H9 (cell line): ENCODE data around the gene ASF1B. TPM values are rescaled to one million over a fixed set of nuclear protein-coding genes. Genes with fewer than 3 reads are reported as not detected.
A peak's percentile ranks its signal among the peaks of the same experiment; 100 is the strongest.
"Not testable (repeated sequence)": the region's sequence is repeated elsewhere in the genome, so short reads cannot be mapped to it uniquely, and the experiment has no call there.

ENCODE experiments used
- DNase-seq: peaks from one replicate; pipeline ENCODE4 v3.0.0-alpha.2; 2017
- H2AFZ ChIP-seq: one replicate; pipeline ENCODE4 v1.6.1; 2013; ENCODE audit warnings: mild to moderate bottlenecking, low read length, control low read depth, moderate library complexity
- H2AK5ac ChIP-seq: 2 replicates; pipeline ENCODE4 v1.6.1; 2013; ENCODE audit warnings: low read length, control low read depth, mixed read lengths; ENCODE audit not compliant: insufficient read length
- H2BK120ac ChIP-seq: one replicate; pipeline ENCODE4 v1.6.1; 2013; ENCODE audit warnings: low read depth, mild to moderate bottlenecking, low read length, control low read depth, inconsistent platforms; ENCODE audit not compliant: poor library complexity, severe bottlenecking
- H2BK12ac ChIP-seq: 2 replicates; pipeline ENCODE4 v1.6.1; 2013; ENCODE audit warnings: low read length, control low read depth, mixed read lengths, low read depth; ENCODE audit not compliant: insufficient read length
- H2BK15ac ChIP-seq: 2 replicates; pipeline ENCODE4 v1.6.1; 2013; ENCODE audit warnings: low read depth, low read length, control low read depth
- H2BK20ac ChIP-seq: one replicate; pipeline ENCODE4 v1.6.1; 2013; ENCODE audit warnings: low read depth, mild to moderate bottlenecking, low read length, control low read depth, inconsistent platforms; ENCODE audit not compliant: poor library complexity, severe bottlenecking
- H2BK5ac ChIP-seq: 2 replicates; pipeline ENCODE4 v1.6.1; 2013; ENCODE audit warnings: low read length, control low read depth, mixed read lengths; ENCODE audit not compliant: insufficient read length
- H3K14ac ChIP-seq: 2 replicates; pipeline ENCODE4 v1.6.1; 2013; ENCODE audit warnings: low read length, control low read depth; ENCODE audit not compliant: insufficient read depth
- H3K18ac ChIP-seq: 2 replicates; pipeline ENCODE4 v1.6.1; 2013; ENCODE audit warnings: low read depth, mild to moderate bottlenecking, mixed read lengths, low read length, control low read depth; ENCODE audit not compliant: insufficient read length
- H3K23ac ChIP-seq: 2 replicates; pipeline ENCODE4 v1.6.1; 2013; ENCODE audit warnings: low read length, control low read depth, mixed read lengths, low read depth; ENCODE audit not compliant: insufficient read length
- H3K23me2 ChIP-seq: 2 replicates; pipeline ENCODE4 v1.6.1; 2013; ENCODE audit warnings: low read depth, mild to moderate bottlenecking, mixed read lengths, low read length, control low read depth; ENCODE audit not compliant: insufficient read length, poor library complexity, severe bottlenecking
- H3K27ac ChIP-seq: 2 replicates; pipeline ENCODE4 v1.5.1; 2013; ENCODE audit warnings: low read length, control low read depth, mixed read lengths, low read depth; ENCODE audit not compliant: insufficient read length
- H3K27me3 ChIP-seq: 2 replicates; pipeline ENCODE4 v1.6.1; 2013; ENCODE audit warnings: low read length, control low read depth, inconsistent platforms; ENCODE audit not compliant: insufficient read depth
- H3K4ac ChIP-seq: 2 replicates; pipeline ENCODE4 v1.6.1; 2013; ENCODE audit warnings: low read depth, mild to moderate bottlenecking, control low read depth, inconsistent platforms, low read length, moderate library complexity
- H3K4me1 ChIP-seq: 2 replicates; pipeline ENCODE4 v1.6.1; 2013; ENCODE audit warnings: low read length, control low read depth, inconsistent platforms; ENCODE audit not compliant: insufficient read depth
- H3K4me2 ChIP-seq: 2 replicates; pipeline ENCODE4 v1.6.1; 2013; ENCODE audit warnings: low read length, control low read depth, mixed read lengths; ENCODE audit not compliant: insufficient read length, insufficient read depth
- H3K56ac ChIP-seq: 2 replicates; pipeline ENCODE4 v1.6.1; 2013; ENCODE audit warnings: low read depth, mild to moderate bottlenecking, mixed read lengths, low read length, control low read depth; ENCODE audit not compliant: insufficient read length
- H3K79me1 ChIP-seq: 2 replicates; pipeline ENCODE4 v1.6.1; 2013; ENCODE audit warnings: low read depth, mild to moderate bottlenecking, moderate library complexity, low read length, control low read depth, inconsistent platforms; ENCODE audit not compliant: insufficient read depth, poor library complexity, severe bottlenecking
- H3K79me2 ChIP-seq: 2 replicates; pipeline ENCODE4 v1.6.1; 2013; ENCODE audit warnings: low read length, control low read depth, inconsistent platforms; ENCODE audit not compliant: insufficient read depth
- H3K9ac ChIP-seq: 2 replicates; pipeline ENCODE4 v1.6.1; 2013; ENCODE audit warnings: low read length, control low read depth, mixed read lengths; ENCODE audit not compliant: insufficient read length; ENCODE audit errors: extremely low read depth
- H3K9me3 ChIP-seq: one replicate; pipeline ENCODE4 v1.6.1; 2013; ENCODE audit warnings: low read depth, low read length, inconsistent platforms; ENCODE audit not compliant: control insufficient read depth
- H3T11ph ChIP-seq: one replicate; pipeline ENCODE4 v1.6.1; 2013; ENCODE audit warnings: mild to moderate bottlenecking, low read length, control low read depth, inconsistent platforms
- H4K20me1 ChIP-seq: one replicate; pipeline ENCODE4 v1.6.1; 2013; ENCODE audit not compliant: control insufficient read depth, insufficient read length, insufficient read depth
- H4K5ac ChIP-seq: 2 replicates; pipeline ENCODE4 v1.6.1; 2013; ENCODE audit warnings: low read depth, mild to moderate bottlenecking, mixed read lengths, low read length, control low read depth; ENCODE audit not compliant: insufficient read length
- H4K8ac ChIP-seq: replicated peaks from 2 replicates; pipeline ENCODE4 v1.6.1; 2013; ENCODE audit warnings: low read length, control low read depth, mixed read lengths, low read depth; ENCODE audit not compliant: insufficient read length
- H4K91ac ChIP-seq: 2 replicates; pipeline ENCODE4 v1.6.1; 2013; ENCODE audit warnings: low read depth, mild to moderate bottlenecking, moderate library complexity, mixed read lengths, low read length, control low read depth; ENCODE audit not compliant: insufficient read length
- H3K27ac Mint-ChIP-seq, 3 experiments: 2 replicates in 2 of 3; 3 replicates in 1 of 3; pipeline ENCODE4 v1.8.0; 2020 to 2021; ENCODE audit warnings: mixed read lengths in 3 of 3, mild to moderate bottlenecking in 1 of 3, moderate library complexity in 1 of 3
- H3K27me3 Mint-ChIP-seq: 2 replicates; pipeline ENCODE4 v1.8.0; 2021; ENCODE audit warnings: low read depth, mild to moderate bottlenecking, moderate library complexity, mixed read lengths
- H3K36me3 Mint-ChIP-seq, 3 experiments: 2 replicates in 2 of 3; 3 replicates in 1 of 3; pipeline ENCODE4 v1.8.0; 2020 to 2021; ENCODE audit warnings: low read depth in 3 of 3, mixed read lengths in 3 of 3; ENCODE audit not compliant: insufficient read depth in 1 of 3
- H3K4me1 Mint-ChIP-seq, 2 experiments: 2 replicates each; pipeline ENCODE4 v1.8.0; 2020; ENCODE audit warnings: mixed read lengths in 2 of 2
- H3K4me3 Mint-ChIP-seq, 2 experiments: 2 replicates in 1 of 2; 3 replicates in 1 of 2; pipeline ENCODE4 v1.8.0; 2020 to 2021; ENCODE audit warnings: mild to moderate bottlenecking in 2 of 2, mixed read lengths in 2 of 2, moderate library complexity in 1 of 2
- H3K9me3 Mint-ChIP-seq, 2 experiments: 2 replicates in 1 of 2; 3 replicates in 1 of 2; pipeline ENCODE4 v1.8.0; 2020; ENCODE audit warnings: mild to moderate bottlenecking in 2 of 2, mixed read lengths in 2 of 2, moderate library complexity in 1 of 2
- CTCF ChIP-seq: fragments of 200-600 bp; sonication (generic); conservative IDR thresholded peaks from 3 replicates; pipeline ENCODE4 v1.8.0; 2021; ENCODE audit warnings: antibody characterized with exemption, mild to moderate bottlenecking
- WGBS: extraction: QIAGEN DNeasy Blood & Tissue Kit; methylation state at CpG from one replicate; pipeline ENCODE4 v1.1.7; 2013; ENCODE audit warnings: missing lambda C conversion rate, low lambda C conversion rate, mixed read lengths; ENCODE audit not compliant: insufficient read length; ENCODE audit errors: extremely low coverage; 5-methylcytosine and 5-hydroxymethylcytosine counted together
- long read RNA-seq: library from polyadenylated mRNA; unstranded; transcript quantifications from one replicate; pipeline ENCODE4 v2.0.0, GENCODE V29; 2020
- total RNA-seq: library from RNA; stranded (reverse); gene quantifications from 2 replicates; pipeline ENCODE4 v1.2.1, GENCODE V29; 2021

ASF1B gene
- total RNA-seq, result 46.6 and 46.8 TPM in 2 replicates
- long read RNA-seq, transcript ASF1B-201 (4 exons, 2,059 nt), result major isoform, 438 of 458 reads
- long read RNA-seq, transcript ASF1B-203 (3 exons, 587 nt), result minor isoform, 5 of 458 reads
- long read RNA-seq, partial matches to known transcripts, result 2 of 458 reads
- long read RNA-seq, other reads (novel, unspliced or antisense), result 7 of 458 reads

- WGBS, result no CpG with 5 or more reads among the region's 78 CpGs
- peaks cover 9% of the 10 kb centered on the region for H3K23me2 ChIP-seq
- Mint-ChIP-seq H3K4me3 (peak within 1 kb of the TSS; percentile 84 to 94), H3K27ac (peak within 1 kb of the TSS; percentile 88 to 99 (median 97)), H3K27me3 (no peaks in the 10 kb centered on the region), H3K9me3 (no peaks in the 10 kb centered on the region), H3K36me3 (peaks cover 12 to 21% (median 18%) of the 10 kb centered on the region in 3 experiments; a peak in 6 of 7 replicates), H3K4me1 (peaks cover 16 to 22% of the 10 kb centered on the region in 2 experiments)
- H2BK12ac ChIP-seq, result no peak within 1 kb of the TSS
- peak within 1 kb of the TSS; percentile 77 for H3K4me2 ChIP-seq
- H4K5ac ChIP-seq, result no peak within 1 kb of the TSS
- peak; percentile 100 for DNase-seq
- H3K79me2 ChIP-seq, result peaks cover 3% of the 10 kb centered on the region; the same call in 1 of the 2 replicates
- H3K27ac ChIP-seq, result peak within 1 kb of the TSS; percentile 44
- no peak within 1 kb of the TSS for H2AFZ ChIP-seq
- no peak within 1 kb of the TSS for H4K8ac ChIP-seq
- peaks cover 4% of the 10 kb centered on the region; the same call in 1 of the 2 replicates for H3K4me1 ChIP-seq
- no peak within 1 kb of the TSS for H2BK120ac ChIP-seq
- no peak within 1 kb of the TSS for H4K91ac ChIP-seq
- H3K4ac ChIP-seq, result no peak within 1 kb of the TSS
- no peaks in the 10 kb centered on the region for H3K9me3 ChIP-seq
- no peak within 1 kb of the TSS for H2BK20ac ChIP-seq
- H3K23ac ChIP-seq, result no peak within 1 kb of the TSS
- H3K18ac ChIP-seq, result peak within 1 kb of the TSS; percentile 80
- H3T11ph ChIP-seq, result no peak within 1 kb of the TSS
- no peaks in the 10 kb centered on the region for H3K27me3 ChIP-seq
- H2AK5ac ChIP-seq, result no peak within 1 kb of the TSS
- TF ChIP-seq CTCF, result peak; percentile 29; the same call in 1 of the 3 replicates
- no peak within 1 kb of the TSS for H3K56ac ChIP-seq
- peak within 1 kb of the TSS; percentile 75 for H3K9ac ChIP-seq
- H2BK5ac ChIP-seq, result no peak within 1 kb of the TSS
- H3K79me1 ChIP-seq, result peaks cover 6% of the 10 kb centered on the region
- H2BK15ac ChIP-seq, result no peak within 1 kb of the TSS
- H3K14ac ChIP-seq, result peak within 1 kb of the TSS; percentile 89
- no peaks in the 10 kb centered on the region for H4K20me1 ChIP-seq
Measured at GRCh38 chr19:14136509-14137281, at the start of gene ASF1B. ASF1B (minus strand) TSS chr19:14136589; CDS start chr19:14136456, 133 bp downstream.

- H3K4me1 Mint-ChIP-seq, result peaks cover 0 to 13% of the 10 kb centered on the region in 2 experiments; a peak in 2 of 4 replicates
- not testable (repeated sequence) for H3K4me3 Mint-ChIP-seq, H3K27ac ChIP-seq, H2AK5ac ChIP-seq, H3K9me3 Mint-ChIP-seq, H4K20me1 ChIP-seq, H3K9ac ChIP-seq, H2AFZ ChIP-seq, H3K4ac ChIP-seq, H4K5ac ChIP-seq, H3T11ph ChIP-seq, H3K4me2 ChIP-seq, H2BK20ac ChIP-seq, H4K8ac ChIP-seq, H3K4me1 ChIP-seq, H3K23ac ChIP-seq, H3K14ac ChIP-seq, H4K91ac ChIP-seq, H3K56ac ChIP-seq, H2BK5ac ChIP-seq, H3K23me2 ChIP-seq, H3K27me3 ChIP-seq, H2BK15ac ChIP-seq, H3K27me3 Mint-ChIP-seq, H2BK12ac ChIP-seq, H3K9me3 ChIP-seq, DNase-seq, H3K18ac ChIP-seq, H2BK120ac ChIP-seq
- no CpG with 5 or more reads among the region's 1 CpG for WGBS
- peaks cover 5 to 19% (median 16%) of the 10 kb centered on the region in 3 experiments; a peak in 5 of 7 replicates for H3K36me3 Mint-ChIP-seq
- Histone ChIP-seq H3K79me2 (peaks cover 14% of the 10 kb centered on the region; the same call in 1 of the 2 replicates), H3K79me1 (peaks cover 10% of the 10 kb centered on the region)
- peak overlapping the region in 1 of 3 experiments; percentile 40; a peak in 1 of 7 replicates for H3K27ac Mint-ChIP-seq
Measured at GRCh38 chr19:14185691-14186090, 49.3 kb upstream of the ASF1B start.
